HG02852 (cell line): ENCODE results near the gene DMRT3.

Source experiments
- ATAC-seq: cut with Tn5 transposase; IDR thresholded peaks from one replicate; pipeline ENCODE4 v1.9.1; 2021; ENCODE audit warnings: mild to moderate bottlenecking, moderate library complexity; ENCODE audit not compliant: unreplicated experiment

The DMRT3 gene

GRCh38 chr9:976258-976942 lies at the start of gene DMRT3:
Gene DMRT3 (plus strand): TSS chr9:976655. CDS start chr9:977002, 347 bp downstream.
- ATAC-seq, result no peak

- ATAC-seq, result no peak
Measured at GRCh38 chr9:926976-927375, 49.5 kb upstream of the DMRT3 start.

- ATAC-seq, result peak; percentile 62
Measured at GRCh38 chr9:928363-929042, 48.0 kb upstream of the DMRT3 start.

GRCh38 chr9:929719-930118 lies 46.7 kb upstream of the DMRT3 start:
- ATAC-seq, result no peak

- no peak for ATAC-seq
Measured at GRCh38 chr9:933356-933755, 43.1 kb upstream of the DMRT3 start.

GRCh38 chr9:935348-935965 lies 41.0 kb upstream of the DMRT3 start:
- ATAC-seq, result no peak

GRCh38 chr9:942805-943580 lies 33.5 kb upstream of the DMRT3 start:
- ATAC-seq, result no peak

GRCh38 chr9:947985-948384 lies 28.5 kb upstream of the DMRT3 start:
- no peak for ATAC-seq

GRCh38 chr9:948497-948896 lies 28.0 kb upstream of the DMRT3 start:
- ATAC-seq, result no peak

GRCh38 chr9:950139-950538 lies 26.3 kb upstream of the DMRT3 start:
- no peak for ATAC-seq

- ATAC-seq, result no peak
Measured at GRCh38 chr9:952546-952945, 23.9 kb upstream of the DMRT3 start.

GRCh38 chr9:959105-959504 lies 17.4 kb upstream of the DMRT3 start:
- ATAC-seq, result no peak

GRCh38 chr9:959914-960313 lies 16.5 kb upstream of the DMRT3 start:
- ATAC-seq, result no peak

GRCh38 chr9:962023-962422 lies 14.4 kb upstream of the DMRT3 start:
- ATAC-seq, result no peak

- ATAC-seq, result no peak
Measured at GRCh38 chr9:965497-965896, 11.0 kb upstream of the DMRT3 start.

- no peak for ATAC-seq
Measured at GRCh38 chr9:966870-967269, 9.6 kb upstream of the DMRT3 start.

- ATAC-seq, result no peak
Measured at GRCh38 chr9:967436-967835, 9.0 kb upstream of the DMRT3 start.

- no peak for ATAC-seq
Measured at GRCh38 chr9:967903-968641, 8.4 kb upstream of the DMRT3 start.

- no peak for ATAC-seq
Measured at GRCh38 chr9:969310-970150, 6.9 kb upstream of the DMRT3 start.
